K562 (cell line): ENCODE measurements around the gene HSD17B12. TPM values are rescaled to one million over a fixed set of nuclear protein-coding genes. Genes with fewer than 3 reads are reported as not detected.

Experiments used
- ATAC-seq: fragments of 200-7000 bp; cut with Tn5 transposase; 3 replicates; pipeline ENCODE4 v1.9.1; 2020; ENCODE audit warnings: moderate library complexity
- BruUV-seq: library from RNA; stranded (reverse); fragments of 400-500 nt; replicated peaks from 2 replicates; lab custom pipeline; 2021; lab: Mats Ljungman, UMichigan
- CTCF ChIA-PET: fragments of 300-600 bp; formaldehyde crosslinking; extraction: SDS; loops from one replicate; lab custom pipeline; 2021; ENCODE audit warnings: low intra/inter-chr PET ratio; lab: Yijun Ruan, JAX
- POLR2A ChIA-PET: fragments of 300-600, 350-650 bp; sonication (Branson Sonifier 250); formaldehyde crosslinking; extraction: SDS; loops from one replicate; lab custom pipeline; 2021; ENCODE audit warnings: antibody characterized with exemption, inconsistent platforms; lab: Yijun Ruan, JAX
- DNase-seq, 4 experiments: peaks; one replicate each; pipeline versions ENCODE4 v3.0.0 to v3.0.0-alpha.2; 2011 to 2018; ENCODE audit warnings: low spot score in 3 of 4, mixed read lengths in 3 of 4; ENCODE audit errors: extremely low read depth in 1 of 4
- FAIRE-seq: peaks from 2 replicates; lab custom pipeline; 2011; peaks lifted over from hg19 to GRCh38; lab: Jason Lieb, UNC
- H2AFZ ChIP-seq: 2 replicates; pipeline ENCODE4 v1.6.0; 2011; ENCODE audit warnings: low read depth, low read length, control low read depth, inconsistent platforms
- H3K27ac ChIP-seq: fragments of 200-600 bp; 3 replicates; pipeline ENCODE4 v1.8.0; 2011; ENCODE audit warnings: low read depth, mild to moderate bottlenecking, control low read depth, inconsistent platforms, low read length, moderate library complexity, mixed read lengths; ENCODE audit errors: extremely low read depth
- H3K27me3 ChIP-seq, 2 experiments: fragments of 300-600 bp in 1 of 2; 2 replicates in 1 of 2; 3 replicates in 1 of 2; pipeline versions ENCODE4 v1.6.0 to v1.8.0; 2011; ENCODE audit warnings: inconsistent platforms in 2 of 2, low read length in 2 of 2, mild to moderate bottlenecking in 1 of 2, mixed read lengths in 1 of 2, moderate library complexity in 1 of 2; ENCODE audit not compliant: control insufficient read depth in 2 of 2, insufficient read depth in 2 of 2
- H3K36me3 ChIP-seq: fragments of 300-600 bp; 3 replicates; pipeline ENCODE4 v1.8.0; 2011; ENCODE audit warnings: mild to moderate bottlenecking, low read length, inconsistent platforms; ENCODE audit not compliant: control insufficient read depth, insufficient read depth
- H3K4me1 ChIP-seq, 2 experiments: fragments of 200-600 bp in 1 of 2; replicated peaks in 1 of 2; 2 replicates in 1 of 2; 3 replicates in 1 of 2; pipeline versions ENCODE4 v1.5.1 to v1.8.0; 2011; ENCODE audit warnings: inconsistent platforms in 2 of 2, low read length in 2 of 2, mild to moderate bottlenecking in 1 of 2, mixed read lengths in 1 of 2, moderate library complexity in 1 of 2; ENCODE audit not compliant: control insufficient read depth in 2 of 2, insufficient read depth in 2 of 2
- H3K4me2 ChIP-seq: 2 replicates; pipeline ENCODE4 v1.6.1; 2011; ENCODE audit warnings: low read length, control low read depth, inconsistent platforms, mixed read lengths; ENCODE audit not compliant: insufficient read depth
- H3K4me3 ChIP-seq: fragments of 200-600 bp; sonication (generic), shearing (Covaris generic); 2 replicates; pipeline ENCODE4 v1.5.1; 2016; ENCODE audit warnings: control low read depth, inconsistent platforms
- H3K79me2 ChIP-seq: fragments of 200-600 bp; 3 replicates; pipeline ENCODE4 v1.8.0; 2011; ENCODE audit warnings: low read length, inconsistent platforms; ENCODE audit not compliant: control insufficient read depth, insufficient read depth
- H3K9ac ChIP-seq, 2 experiments: 2 replicates each; pipeline versions ENCODE4 v1.6.0 to v1.6.1; 2011; ENCODE audit warnings: low read depth in 2 of 2, low read length in 2 of 2, control low read depth in 1 of 2, inconsistent platforms in 1 of 2, mild to moderate bottlenecking in 1 of 2, mixed read lengths in 1 of 2; ENCODE audit not compliant: insufficient read depth in 1 of 2
- H3K9me1 ChIP-seq: one replicate; pipeline ENCODE4 v1.6.0; 2011; ENCODE audit warnings: inconsistent platforms, mild to moderate bottlenecking, low read length, moderate library complexity; ENCODE audit not compliant: control insufficient read depth, insufficient read depth
- H3K9me3 ChIP-seq: replicated peaks from 2 replicates; pipeline ENCODE4 v1.5.1; 2011; ENCODE audit warnings: low read depth, low read length, inconsistent platforms; ENCODE audit not compliant: control insufficient read depth, insufficient read depth
- H4K20me1 ChIP-seq: replicated peaks from 2 replicates; pipeline ENCODE4 v1.6.1; 2011; ENCODE audit warnings: low read length, inconsistent platforms, mixed read lengths; ENCODE audit not compliant: control insufficient read depth, insufficient read depth
- C11orf30 ChIP-seq: fragments of 450-650 bp; IDR thresholded peaks from 2 replicates; pipeline ENCODE4 v1.6.1; 2016; ENCODE audit warnings: low read depth, mild to moderate bottlenecking
- HINFP ChIP-seq: fragments of 450-650 bp; conservative IDR thresholded peaks from 2 replicates; pipeline ENCODE4 v1.6.1; 2016; ENCODE audit warnings: missing genetic modification characterization, low read depth, mild to moderate bottlenecking, control low read depth, missing compliant biosample characterization
- MAFK ChIP-seq: IDR thresholded peaks from 2 replicates; pipeline ENCODE4 v1.6.1; 2011; ENCODE audit warnings: low read length, improper control_type of control experiment
- MCM3 ChIP-seq: fragments of 450-650 bp; IDR thresholded peaks from 2 replicates; pipeline ENCODE4 v1.6.1; 2016
- MITF ChIP-seq: IDR thresholded peaks from 2 replicates; pipeline ENCODE4 v1.6.1; 2014; ENCODE audit warnings: antibody characterized with exemption
- MYC ChIP-seq, 2 experiments: fragments of 250-450 bp in 1 of 2; sonication (Bioruptor Pico) in 1 of 2; IDR thresholded peaks; 2 replicates each; pipeline versions ENCODE4 v1.5.1 to v1.6.1; 2012 to 2021; ENCODE audit warnings: low read depth in 2 of 2, borderline replicate concordance in 1 of 2, improper control_type of control experiment in 1 of 2, low read length in 1 of 2, mild to moderate bottlenecking in 1 of 2, moderate library complexity in 1 of 2
- REST ChIP-seq, 2 experiments: fragments of 450-650 bp; formaldehyde crosslinking in 1 of 2; IDR thresholded peaks; 2 replicates each; pipeline versions ENCODE4 v1.4.0 to v1.6.1; 2014 to 2020; ENCODE audit warnings: mild to moderate bottlenecking in 2 of 2, borderline replicate concordance in 1 of 2, low read depth in 1 of 2
- RUNX1 ChIP-seq: sonication (generic); IDR thresholded peaks from 2 replicates; pipeline ENCODE4 v1.6.1; 2016; ENCODE audit warnings: antibody characterized with exemption, low read depth
- WGBS: fragments of 100-300 bp; shearing (Covaris generic); methylation state at CpG from one replicate; pipeline ENCODE4 v1.1.6; 2016; ENCODE audit warnings: low coverage, mixed read lengths; ENCODE audit not compliant: insufficient coverage; ENCODE audit errors: missing lambda C conversion rate; 5-methylcytosine and 5-hydroxymethylcytosine counted together
- in situ Hi-C: fragments of 300-500 bp; cut with MboI; formaldehyde crosslinking; loops from 4 replicates; pipeline ENCODE4 v1.15.0; 2018; ENCODE audit warnings: inconsistent platforms, mixed read lengths
- intact Hi-C: fragments of 100-400 bp; cut with micrococcal nuclease; formaldehyde crosslinking; loops from 2 replicates; pipeline ENCODE4 v1.14.2; 2022
- polyA plus RNA-seq, 8 experiments: library from polyadenylated mRNA; depleted of rRNA in 4 of 8; stranded (reverse) in 5 of 8; unstranded in 3 of 8; fragments of >200 nt; fragmentation: Nextera tagmentation in 2 of 8; fragmentation: Illumina TruSeq in 1 of 8; extraction: Ambion mirVana in 2 of 8; extraction: Trizol in 1 of 8; gene quantifications; 2 replicates each; pipeline versions ENCODE4 v1.2.1 to v1.2.3, GENCODE V29; 2011 to 2014; ENCODE audit warnings: inconsistent platforms in 1 of 8, missing spikeins in 1 of 8
- total RNA-seq, 7 experiments: library from RNA; depleted of rRNA in 6 of 7; stranded (reverse); fragments of >200 nt in 6 of 7; fragmentation: Illumina TruSeq in 2 of 7; extraction: Trizol in 2 of 7; gene quantifications; 2 replicates each; pipeline versions ENCODE4 v1.2.1 to v1.2.3, GENCODE V29; 2011 to 2021; ENCODE audit warnings: low replicate concordance in 1 of 7

HSD17B12 gene
- total and polyA plus RNA-seq, 9 of the 15 experiments (the other 6 are each of a cell fraction or from before 2014, with no cell fraction given) = 9.1 to 34.5 (median 23.3) TPM

GRCh38 chr11:43785318-43785717 is 104.8 kb downstream of the HSD17B12 start:
- FAIRE-seq = no peak
- H3K27me3 ChIP-seq = no peaks in the 10 kb centered on the region
- no peaks in the 10 kb centered on the region for H3K36me3 ChIP-seq
- no peak for ATAC-seq
- no peak overlapping the region for H3K4me2 ChIP-seq
- no TSS peak for BruUV-seq
- in situ Hi-C loops (no loop called here), intact Hi-C loops (no loop called here)
- no peak overlapping the region for H3K27ac ChIP-seq
- no peaks in the 10 kb centered on the region for H3K9me1 ChIP-seq
- no peak for TF ChIP-seq RUNX1
- no peak for TF ChIP-seq HINFP (tag)
- no peak for TF ChIP-seq MITF
- TF ChIP-seq MCM3 = no peak
- TF ChIP-seq C11orf30 = no peak
- no peak for TF ChIP-seq MYC (IDR thresholded peaks at IDR 0.05; ENCODE audit: low read depth, low read length)
- TF ChIP-seq MYC (CRISPR knock-in tag; IDR thresholded peaks at IDR 0.05; ENCODE audit: borderline replicate concordance, low read depth) = no peak
- TF ChIP-seq MAFK = no peak
- no peak for TF ChIP-seq REST (IDR thresholded peaks at IDR 0.05; ENCODE audit: borderline replicate concordance)
- TF ChIP-seq REST (CRISPR knock-in tag; IDR thresholded peaks at IDR 0.05; ENCODE audit: low read depth) = no peak
- no peak for DNase-seq
- H3K4me1 ChIP-seq = no peaks in the 10 kb centered on the region
- no peaks in the 10 kb centered on the region for H3K79me2 ChIP-seq
- no peak overlapping the region for H2AFZ ChIP-seq
- WGBS = 55% methylated on average over 2 of the region's 2 CpGs
- H4K20me1 ChIP-seq = no peaks in the 10 kb centered on the region
- ChIA-PET CTCF (no interaction called here), POLR2A (no interaction called here)
- H3K4me3 ChIP-seq = no peak overlapping the region
- H3K9me3 ChIP-seq = peaks cover 11% of the 10 kb centered on the region
- no peak overlapping the region for H3K9ac ChIP-seq
